Measurements from ENCODE around the gene DOCK9.

- TF ChIP-seq POLR2A (IDR thresholded peaks at IDR 0.05) (no peak), CTCF (IDR thresholded peaks at IDR 0.05 in 4 of 5, conservative IDR thresholded peaks at IDR 0.05 in 1 of 5) (peak; percentile 16 to 75 (median 58))
These were observed 137.8 kb downstream of the DOCK9 start for GRCh38 chr13:98839856-98840769.

Data from gastrocnemius medialis (tissue), 4 donors.